Hematopoietic multipotent progenitor cell treated with erythropoietin and hydrocortisone succinate and interleukin-3 and kit ligand, for 8 days (in vitro differentiated cells): ENCODE data around the gene PRKN.

Source experiments
- DNase-seq: peaks from one replicate; pipeline ENCODE4 v3.0.0-alpha.2; 2015

Gene PRKN

DNA sequence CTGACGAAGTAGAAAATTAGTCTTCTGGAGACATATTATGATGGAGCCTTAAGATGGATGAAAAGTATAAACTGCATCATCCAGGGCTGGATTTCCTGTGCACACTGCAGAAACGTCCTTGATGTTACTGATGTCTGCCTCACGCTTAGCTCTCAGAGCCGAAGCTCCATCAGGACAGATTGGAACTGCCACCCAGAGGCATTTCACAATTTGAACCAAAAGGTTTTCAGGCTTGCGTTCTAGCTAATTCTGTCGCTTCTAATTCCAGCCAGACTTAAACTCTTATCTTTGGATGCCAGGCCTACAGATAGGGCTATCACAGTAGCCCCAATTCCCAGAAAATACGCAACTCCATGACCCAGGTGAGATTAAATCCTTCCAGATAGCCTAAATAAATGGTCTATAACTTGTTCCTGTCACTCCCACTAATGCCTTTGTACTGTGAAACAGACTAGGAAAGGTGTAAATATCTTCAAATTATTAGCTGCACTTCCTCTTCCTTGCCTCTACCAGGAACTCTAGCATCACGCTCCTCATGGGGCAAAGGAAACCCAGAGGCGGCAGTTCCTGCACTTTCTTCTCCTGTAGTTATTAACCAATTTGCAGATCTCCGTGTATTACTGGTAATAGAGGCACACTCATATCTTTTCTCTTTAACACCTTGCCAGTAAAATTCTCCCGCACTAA lies 634.6 kb downstream of the PRKN start:
- DNase-seq, result no peak

DNA sequence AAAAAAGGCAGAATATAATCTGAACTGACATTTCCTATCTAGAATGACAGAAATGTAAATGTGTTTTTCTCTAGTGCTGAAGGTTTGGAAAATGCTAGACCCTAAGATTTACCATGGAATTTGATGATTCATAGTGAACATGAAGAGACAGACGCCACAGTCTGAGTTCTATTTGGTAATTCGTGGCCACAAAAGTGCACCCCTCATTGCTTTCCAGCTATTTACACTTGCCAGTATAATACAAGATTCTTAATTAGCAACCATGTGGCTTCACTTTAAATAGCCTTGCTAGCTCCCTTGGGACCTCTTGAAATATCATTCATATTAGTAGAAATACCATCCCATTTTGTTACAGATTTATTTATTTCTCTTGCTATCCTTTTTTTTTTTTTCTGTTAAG lies 636.8 kb downstream of the PRKN start:
- no peak for DNase-seq

DNA sequence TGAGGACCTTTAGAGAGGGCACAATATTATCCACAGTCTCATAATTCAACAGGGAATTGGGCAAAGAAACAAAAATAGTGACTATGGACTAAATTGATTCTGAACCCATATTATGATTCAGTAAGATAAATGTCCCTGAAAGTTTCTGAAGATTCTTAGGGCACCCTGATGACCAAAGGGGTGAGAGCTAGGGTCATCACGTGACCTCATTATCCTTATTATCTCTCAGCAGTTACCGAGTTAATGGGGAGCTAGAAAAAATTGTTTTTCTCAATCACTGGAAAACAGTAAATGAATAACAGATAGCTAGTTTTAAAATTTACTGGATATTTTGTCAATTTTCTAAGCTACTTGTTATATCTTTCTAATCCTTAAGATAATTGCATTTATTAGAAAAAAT lies 639.5 kb downstream of the PRKN start:
- no peak for DNase-seq

DNA sequence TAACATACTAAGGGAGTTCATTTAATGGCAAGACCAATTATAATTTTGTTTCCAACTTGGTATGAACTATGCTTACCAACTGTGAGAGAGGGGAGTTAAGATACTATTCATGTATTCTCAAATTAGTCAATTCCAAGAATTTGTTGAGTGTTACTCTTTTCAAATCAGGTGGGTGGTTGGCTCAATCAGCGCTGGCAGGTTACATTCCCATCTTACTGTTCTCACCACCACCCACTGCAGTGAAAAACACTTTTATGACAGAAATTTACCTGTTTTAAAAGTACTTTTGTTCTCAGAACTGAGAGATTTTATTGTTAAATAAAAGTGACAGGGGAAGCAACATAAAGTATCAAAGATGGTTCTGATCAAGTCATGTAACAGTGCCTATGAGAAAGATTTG lies 642.0 kb downstream of the PRKN start:
- DNase-seq, result no peak

DNA sequence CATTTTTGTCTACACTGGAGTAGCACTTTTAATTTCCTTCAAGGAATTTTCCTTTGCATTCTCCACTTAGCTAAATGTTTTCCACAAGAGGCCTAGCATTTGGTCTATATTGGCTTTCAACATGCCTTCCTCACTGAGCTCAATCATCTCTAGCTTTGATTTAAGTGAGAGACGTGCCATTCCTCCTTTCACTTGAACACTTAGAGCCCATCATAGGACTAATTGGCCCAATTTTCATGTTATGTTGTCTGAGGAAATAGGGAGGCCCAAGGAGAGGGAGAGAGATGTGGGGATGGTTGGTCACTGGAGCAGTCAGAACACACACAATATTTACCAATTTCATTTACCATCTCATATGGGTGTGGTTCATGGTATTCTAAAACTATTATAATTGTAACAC lies 645.0 kb downstream of the PRKN start:
- no peak for DNase-seq

DNA sequence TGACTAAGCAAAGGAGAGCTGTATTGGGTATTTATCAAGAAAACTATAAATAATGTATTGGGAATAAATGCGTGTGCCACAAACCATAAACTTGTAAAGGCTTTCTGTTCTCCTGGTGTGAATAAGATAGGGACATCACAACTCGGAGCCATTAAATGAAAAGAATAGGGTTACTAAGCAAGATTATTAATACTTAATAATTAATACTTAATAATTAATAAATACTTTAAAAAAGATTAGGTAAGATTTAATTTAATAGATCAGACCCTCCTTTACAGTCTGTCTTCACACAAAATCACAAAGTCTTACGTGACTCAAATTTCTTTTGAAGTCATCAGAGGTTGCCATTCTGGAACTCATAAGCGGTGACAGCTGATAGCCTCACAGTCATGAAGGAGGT lies 648.9 kb downstream of the PRKN start:
- no peak for DNase-seq

DNA sequence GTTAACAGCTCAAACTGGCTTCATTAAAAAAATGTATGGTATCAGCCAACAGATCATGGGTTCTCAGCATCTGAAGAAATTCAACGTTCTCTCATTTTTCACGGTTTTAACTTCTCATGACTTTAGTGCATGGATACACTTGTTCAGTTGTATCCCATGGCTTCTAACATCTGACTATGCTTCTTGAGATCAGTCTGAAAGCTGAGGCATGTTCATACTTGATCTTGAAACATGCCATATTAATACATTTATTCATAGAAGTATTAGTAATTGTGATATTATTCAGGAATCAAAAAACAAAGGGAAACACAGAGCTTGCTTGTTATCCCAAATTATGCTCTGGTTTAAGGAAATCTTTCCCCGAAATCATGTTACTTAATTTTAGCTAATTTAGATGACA lies 649.4 kb downstream of the PRKN start:
- no peak for DNase-seq

DNA sequence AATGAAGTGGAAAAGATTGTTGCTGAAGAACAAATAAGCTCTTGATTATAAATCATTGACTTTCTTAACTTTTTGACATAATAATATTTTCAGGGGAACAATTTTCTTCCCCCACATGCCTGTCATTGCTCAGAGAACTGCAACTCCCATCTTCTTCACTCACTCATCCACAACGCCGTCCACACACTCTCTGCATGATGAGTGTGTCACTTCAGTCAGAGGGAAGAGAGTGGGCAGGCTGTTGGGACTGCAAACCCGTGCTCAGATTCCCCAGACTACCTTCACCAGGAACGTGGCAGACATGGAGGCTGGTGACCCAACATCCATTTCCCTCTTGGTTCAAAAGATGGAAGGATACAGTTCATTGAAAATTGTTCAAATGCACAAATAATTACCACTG lies 650.8 kb downstream of the PRKN start:
- DNase-seq, result no peak

DNA sequence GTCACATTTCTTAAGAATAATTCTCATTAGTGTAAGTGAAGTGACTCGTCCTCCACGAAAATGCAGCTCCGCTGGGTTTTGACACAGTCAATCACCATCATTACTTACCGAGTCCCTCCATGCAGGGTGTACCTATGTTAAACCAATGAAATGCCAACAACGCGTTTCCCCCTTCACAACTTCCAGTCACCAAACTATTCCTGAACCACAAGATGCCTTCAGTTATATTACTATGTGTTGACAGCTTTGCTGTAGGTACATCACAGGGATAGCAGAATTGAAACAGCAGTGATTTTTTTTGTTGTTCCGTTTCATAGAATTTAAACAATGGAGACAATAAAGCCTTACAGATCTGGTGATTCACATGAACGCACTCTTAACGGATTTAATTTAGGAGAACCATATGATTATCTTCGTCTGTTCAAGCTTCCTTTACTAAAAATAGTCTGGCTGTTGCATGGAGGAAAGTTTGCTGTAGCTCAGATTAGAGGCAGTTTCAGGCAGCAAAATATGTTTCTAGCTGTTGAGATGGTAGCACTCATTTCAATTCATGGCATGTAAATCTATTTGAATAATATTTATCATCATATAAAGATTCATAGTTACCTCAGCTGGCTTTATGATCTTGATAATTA lies 652.8 kb downstream of the PRKN start:
- no peak for DNase-seq

DNA sequence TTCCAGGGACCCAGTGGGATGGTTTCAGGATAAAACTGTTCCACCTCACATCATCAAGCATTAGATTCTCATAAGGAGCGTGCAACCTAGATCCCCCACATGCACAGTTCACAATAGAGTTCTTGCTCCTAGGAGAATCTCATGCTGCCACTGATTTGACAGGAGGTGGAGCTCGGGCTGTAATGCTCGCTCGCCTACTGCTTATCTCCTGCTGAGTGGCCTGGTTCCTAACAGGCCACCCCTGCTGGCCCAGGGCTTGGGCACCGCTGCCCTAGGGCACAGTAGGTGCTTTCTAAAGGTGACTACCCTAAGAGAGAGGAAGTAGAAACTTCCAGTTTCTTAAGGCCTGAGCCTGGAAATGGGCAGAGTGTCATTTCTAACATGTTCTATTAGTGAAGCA lies 656.9 kb downstream of the PRKN start:
- DNase-seq, result no peak

DNA sequence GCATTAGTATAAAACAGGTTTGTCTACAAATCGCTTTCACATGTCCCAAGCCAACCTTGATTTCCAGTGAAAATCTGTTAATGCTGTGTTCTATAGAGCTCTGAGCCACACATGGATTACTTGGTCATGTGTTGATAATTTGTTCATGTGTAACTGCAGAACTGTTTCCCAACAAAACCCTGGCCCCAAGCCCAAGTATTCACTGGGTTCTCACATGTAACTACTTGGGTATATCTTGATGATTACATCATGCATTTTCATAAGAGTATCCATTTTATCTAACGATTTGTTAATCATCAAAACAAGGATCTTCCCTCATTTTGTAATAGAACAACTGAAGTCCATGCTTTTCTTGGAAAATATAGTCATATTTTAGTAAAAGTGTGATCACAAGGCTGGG lies 657.6 kb downstream of the PRKN start:
- DNase-seq, result no peak

DNA sequence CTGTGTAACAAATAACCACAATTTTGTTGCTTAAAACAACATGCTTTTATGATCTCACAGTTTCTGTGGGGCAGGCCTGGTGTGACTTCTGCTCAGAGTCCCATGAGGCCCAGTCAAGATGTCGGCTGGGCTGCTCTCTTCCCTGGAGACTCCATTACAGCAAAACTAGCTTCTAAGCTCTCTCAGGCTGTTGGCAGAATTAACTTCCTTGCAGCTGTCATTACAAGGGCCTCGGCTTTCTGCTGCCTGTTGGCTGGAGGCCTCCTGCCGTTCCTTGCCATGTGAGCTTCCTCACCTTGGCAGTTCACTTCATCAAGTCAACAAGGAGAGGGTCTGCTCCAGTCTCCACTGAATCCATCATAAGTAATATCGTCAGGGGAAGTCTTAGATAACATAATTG lies 659.2 kb downstream of the PRKN start:
- DNase-seq, result no peak

DNA sequence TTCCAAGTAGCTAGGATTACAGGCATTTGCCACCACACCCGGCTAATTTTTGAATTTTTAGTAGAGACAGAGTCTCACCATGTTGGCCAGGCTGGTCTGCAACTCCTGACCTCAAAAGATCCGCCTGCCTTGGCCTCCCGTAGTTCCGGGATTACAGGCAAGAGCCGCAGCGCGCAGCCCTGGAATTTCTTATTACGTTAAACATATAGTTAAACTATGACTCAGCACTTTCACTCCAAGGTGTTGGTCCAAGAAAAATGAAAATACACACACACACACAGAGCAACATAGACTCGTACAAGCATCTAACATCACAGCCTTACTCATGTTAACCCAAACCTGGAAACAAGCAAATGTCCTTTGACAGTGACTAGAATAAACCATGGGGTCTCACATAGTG lies 663.9 kb downstream of the PRKN start:
- DNase-seq, result no peak

DNA sequence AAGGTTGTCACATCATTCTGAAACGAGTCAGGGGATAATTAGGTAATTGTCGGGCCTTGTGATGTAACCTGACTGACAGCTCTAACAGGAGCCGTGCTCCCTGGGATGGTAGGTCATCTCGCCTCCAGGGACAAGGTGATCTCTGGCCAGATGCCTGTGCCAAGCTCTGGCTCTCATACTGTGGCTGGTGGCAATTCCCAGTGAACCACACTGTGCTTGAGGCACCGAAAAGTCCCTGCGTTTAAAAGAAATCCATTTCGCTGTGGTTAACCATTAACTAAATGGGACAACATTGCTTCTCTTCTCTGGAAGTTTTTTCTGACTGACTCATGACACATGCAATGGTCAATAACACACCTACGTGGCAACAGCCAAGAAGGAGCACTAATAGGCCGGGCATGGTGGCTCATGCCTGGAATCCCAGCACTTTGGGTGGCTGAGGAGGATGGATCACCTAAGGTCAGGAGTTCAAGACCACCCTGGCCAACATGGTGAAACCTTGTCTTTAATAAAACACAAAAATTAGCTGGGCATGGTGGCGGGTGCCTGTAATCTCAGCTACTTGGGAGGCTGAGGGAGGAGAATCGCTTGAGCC lies 669.2 kb downstream of the PRKN start:
- no peak for DNase-seq

DNA sequence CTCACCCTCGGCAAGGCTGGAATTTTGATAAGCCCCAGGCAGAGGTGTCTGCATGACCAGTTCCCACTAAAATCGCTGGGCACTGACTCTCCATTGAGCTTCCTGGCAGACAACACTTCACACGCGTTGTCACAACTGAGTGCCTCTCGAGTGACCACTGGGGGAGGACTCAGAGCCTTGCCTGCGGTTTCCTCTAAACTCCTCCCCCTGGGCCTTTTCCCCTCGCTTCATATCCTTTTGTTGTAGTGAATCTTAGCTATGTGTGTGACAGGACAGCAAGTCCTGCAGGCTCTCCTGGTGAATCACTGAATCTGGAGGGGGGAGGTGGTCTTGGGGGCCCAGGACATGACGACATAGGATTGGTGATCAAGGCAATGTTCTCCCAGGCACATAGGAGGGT lies 670.8 kb downstream of the PRKN start:
- DNase-seq, result no peak

DNA sequence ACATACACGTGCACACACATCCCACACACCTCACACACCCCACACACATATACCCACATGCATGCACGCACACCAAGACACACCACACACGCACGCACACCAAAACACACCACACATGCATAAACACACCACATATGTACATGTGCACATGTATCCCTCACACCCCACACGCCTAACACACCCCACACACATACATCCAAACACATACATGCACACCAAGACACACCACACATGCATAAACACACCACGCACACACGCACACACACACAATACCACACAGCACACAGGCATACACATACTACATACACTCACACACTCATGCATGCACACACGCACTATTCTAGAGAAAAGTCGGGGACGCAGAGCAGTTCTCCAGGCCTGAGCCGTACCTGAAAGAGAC lies 671.5 kb downstream of the PRKN start:
- DNase-seq, result no peak

DNA sequence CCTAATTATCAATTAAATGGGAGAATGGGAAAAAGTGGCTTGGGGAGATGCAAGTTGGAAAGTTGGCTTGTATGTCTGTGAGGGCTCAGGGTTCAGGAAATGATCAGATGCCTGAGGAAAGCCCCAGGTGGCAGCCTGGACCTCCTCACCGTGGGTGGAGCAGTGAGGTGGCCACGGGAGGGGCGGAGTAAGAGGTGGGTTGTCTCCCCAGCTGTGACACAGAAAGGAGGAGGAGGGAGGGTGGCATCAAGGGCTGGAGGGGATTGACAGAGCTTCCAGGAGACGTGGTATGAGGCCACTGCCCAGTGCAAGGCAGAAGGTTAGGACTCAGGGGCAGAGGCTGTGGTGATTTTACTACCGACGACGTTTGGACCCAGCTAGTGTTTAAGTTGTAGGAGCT lies 672.2 kb downstream of the PRKN start:
- DNase-seq, result no peak

DNA sequence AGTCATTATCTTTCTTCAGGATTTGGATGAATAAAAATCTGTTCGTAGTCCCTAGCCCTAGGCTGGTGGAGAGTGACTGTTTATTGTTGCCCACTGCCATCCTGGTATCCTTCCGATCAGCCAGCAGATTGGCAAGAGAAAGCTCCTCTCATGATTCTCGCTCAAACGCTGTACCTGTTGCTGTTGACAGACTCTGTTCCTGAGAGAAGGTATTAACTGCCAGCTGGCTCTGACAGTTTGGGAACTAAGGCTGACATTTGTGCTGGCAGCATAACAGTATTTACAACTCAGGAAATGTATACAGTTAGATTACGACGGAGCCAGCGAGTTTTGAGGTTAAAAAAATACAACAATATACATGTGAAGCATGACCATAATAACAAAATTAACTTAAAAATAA lies 674.5 kb downstream of the PRKN start:
- no peak for DNase-seq

DNA sequence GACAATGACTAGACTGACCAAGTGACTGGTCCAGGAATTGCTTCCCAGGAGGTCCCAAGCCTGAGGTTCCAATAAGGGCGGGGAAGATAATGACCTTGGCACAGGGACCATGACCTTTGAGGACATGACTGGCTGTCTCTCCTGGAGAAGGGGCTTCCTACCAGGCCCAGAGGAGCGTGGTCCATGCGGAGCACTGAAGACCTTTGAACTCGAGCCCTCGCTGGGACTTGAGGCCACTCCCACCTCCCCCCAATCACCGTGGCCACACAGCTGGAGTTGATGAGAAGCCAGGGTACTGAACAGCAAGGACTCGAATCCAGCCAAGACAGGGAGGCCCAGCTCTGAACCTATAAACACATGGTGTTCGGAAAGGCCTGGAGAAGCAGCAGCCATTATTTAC lies 677.0 kb downstream of the PRKN start:
- DNase-seq, result no peak

DNA sequence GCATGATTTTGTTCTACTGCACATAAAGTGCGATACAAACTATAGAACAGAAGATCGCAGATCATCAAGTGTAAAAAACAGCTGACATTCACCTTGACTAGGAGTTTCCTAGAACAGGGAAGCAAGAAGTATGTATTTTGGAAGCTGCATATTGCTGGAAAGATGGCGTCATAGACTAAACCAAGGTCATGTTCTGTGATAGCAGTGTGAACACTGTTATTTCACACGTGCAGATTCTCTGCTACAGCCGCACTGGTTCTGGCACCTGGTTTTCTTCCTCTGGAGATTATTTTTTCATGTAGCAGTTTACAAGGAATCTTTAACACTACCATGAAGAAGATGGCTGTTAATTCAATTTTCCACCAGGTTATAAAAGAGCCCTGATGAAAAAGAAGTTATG lies 681.2 kb downstream of the PRKN start:
- no peak for DNase-seq

DNA sequence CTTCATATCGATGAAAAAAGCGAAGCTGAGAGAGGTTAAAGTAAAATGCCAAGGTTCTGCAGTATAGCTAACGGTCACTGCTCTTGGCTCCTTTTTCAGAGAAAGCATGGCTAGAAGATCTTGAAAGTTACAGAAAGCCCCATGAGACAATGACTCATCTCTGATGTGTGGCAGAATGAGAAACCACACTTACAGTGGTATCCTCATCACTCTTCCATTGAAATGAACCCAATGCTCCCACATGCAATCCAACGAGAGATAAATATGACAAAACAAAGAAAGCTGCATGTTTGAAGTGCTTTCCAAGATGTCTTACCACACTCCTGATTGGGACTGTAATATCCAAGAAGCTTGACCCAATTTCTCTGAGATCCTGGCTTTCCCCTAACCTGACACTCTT lies 694.9 kb downstream of the PRKN start:
- DNase-seq, result no peak

DNA sequence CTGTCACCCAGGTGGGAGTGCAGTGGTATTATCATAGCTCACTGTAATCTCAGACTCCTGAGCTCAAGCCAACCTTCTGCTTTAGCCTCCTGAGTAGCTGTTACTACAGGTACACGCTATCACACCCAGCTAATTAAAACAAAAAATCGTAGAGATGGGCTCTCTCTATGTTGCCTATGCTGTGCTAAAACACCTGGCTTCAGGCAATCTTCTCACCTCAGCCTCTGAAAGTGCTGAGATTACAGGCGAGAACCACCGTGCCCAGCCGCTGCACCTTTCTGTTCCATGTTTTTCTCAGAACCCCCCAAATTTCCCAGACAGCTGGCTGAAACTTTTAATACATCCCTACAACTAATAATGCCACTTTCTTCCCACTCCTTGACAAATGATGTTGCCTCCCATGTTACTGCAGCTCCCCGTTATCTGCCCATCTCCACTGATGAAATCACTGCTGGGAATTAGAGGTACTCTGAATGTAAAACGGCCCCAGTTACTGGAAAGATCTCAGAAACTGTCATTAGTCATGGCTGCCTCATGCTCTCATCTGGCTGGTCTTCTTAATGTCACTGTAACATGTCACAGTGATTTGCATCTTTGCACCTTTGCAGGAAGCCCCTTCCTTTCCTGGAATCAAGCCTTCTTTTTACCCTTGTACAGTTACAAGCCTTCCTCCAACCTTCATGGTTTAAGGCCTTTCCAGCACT lies 697.5 kb downstream of the PRKN start:
- no peak for DNase-seq

DNA sequence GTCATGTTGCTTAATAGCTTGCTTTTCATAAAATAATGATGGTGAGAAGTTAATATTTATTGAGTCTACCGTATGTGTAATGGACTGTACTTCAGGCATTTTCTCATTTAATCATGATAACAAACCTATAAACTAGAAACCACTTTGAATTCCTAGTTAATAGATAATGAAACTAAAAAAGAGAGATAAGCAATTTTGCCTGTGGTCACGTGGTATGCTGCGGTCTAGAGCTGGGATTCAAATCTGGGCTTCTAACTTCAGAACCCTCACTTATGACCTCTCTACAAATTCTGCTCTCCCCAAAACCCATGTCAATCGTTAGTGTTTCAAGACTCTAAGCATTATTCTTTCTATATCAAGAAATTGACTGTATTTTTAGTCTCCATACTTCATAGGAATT lies 700.7 kb downstream of the PRKN start:
- DNase-seq, result no peak

DNA sequence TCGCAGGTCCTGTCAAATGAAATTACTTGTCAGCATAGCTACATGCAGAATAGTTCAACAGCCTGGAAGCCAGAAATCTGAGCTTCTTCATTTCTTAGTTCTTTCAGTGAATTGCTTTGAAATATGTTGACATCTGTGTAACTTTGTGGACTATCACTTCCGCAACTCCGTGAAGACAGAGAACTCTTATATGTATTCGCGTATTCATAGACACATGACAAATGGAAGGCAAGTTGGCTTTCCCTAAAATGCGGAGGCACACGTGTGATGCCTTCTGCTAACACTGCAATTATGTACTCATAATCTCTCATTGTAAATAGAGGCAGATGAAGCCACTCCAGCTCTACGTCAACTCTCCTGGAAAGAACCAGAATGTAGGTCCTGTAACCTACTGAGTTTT lies 701.5 kb downstream of the PRKN start:
- DNase-seq, result no peak
